Measurements from ENCODE around the gene PLXNA3. TPM values are rescaled to one million over a fixed set of nuclear protein-coding genes. Genes with fewer than 3 reads are reported as not detected.
A peak's percentile ranks its signal among the peaks of the same experiment; 100 is the strongest.

Gene PLXNA3
- total RNA-seq, 2 experiments from 2014 or later, result 35.1 to 38.1 TPM

GRCh38 chrX:154429711-154430110 is 28.4 kb upstream of the PLXNA3 start:
- peaks cover 17% of the 10 kb centered on the region for H3K36me3 Mint-ChIP-seq (ENCODE audit: low read depth)
- Histone ChIP-seq H3K36me3 (ENCODE audit: insufficient read depth, low read length) (peaks cover 29% of the 10 kb centered on the region), H3K27ac (ENCODE audit: low read depth in 1 of 2, low read length in 2 of 2) (no peak overlapping the region), H3K4me3 (ENCODE audit: low read length) (peak overlapping the region; percentile 68), H3K4me1 (ENCODE audit: insufficient read depth, low read length) (peaks cover 29% of the 10 kb centered on the region), H3K9me3 (ENCODE audit: control insufficient read depth in 1 of 2, insufficient read depth in 1 of 2, low read length in 2 of 2) (no peaks in the 10 kb centered on the region), H3K27me3 (ENCODE audit: control insufficient read depth in 1 of 2, insufficient read depth in 2 of 2, low read length in 2 of 2) (no peaks in the 10 kb centered on the region)
- ATAC-seq (ENCODE audit: poor library complexity) (no peak), DNase-seq (no peak)
- H3K27ac Mint-ChIP-seq, result peak overlapping the region; percentile 80
- H3K4me3 Mint-ChIP-seq, result peak overlapping the region; percentile 90
- CTCF ChIA-PET, result interaction anchor here (2.1 kb wide), 1 partner anchor 56 kb away, joined by 7 read pairs; the partner anchor contains the start of gene FLNA
- no peak for TF ChIP-seq CTCF (IDR thresholded peaks at IDR 0.05)
- POLR2A ChIA-PET, result interaction anchor here (1.2 to 1.9 kb wide), 5 partner anchors 12 to 56 kb away, joined by 3 to 12 read pairs (median 7); partner anchors contain the start of genes FAM50A, RPL10 and UBL4A
- H3K4me1 Mint-ChIP-seq (ENCODE audit: low read depth), result peaks cover 30% of the 10 kb centered on the region
- H3K27me3 Mint-ChIP-seq, result no peaks in the 10 kb centered on the region
- no peaks in the 10 kb centered on the region for H3K9me3 Mint-ChIP-seq
- intact Hi-C loops (cut with DNase I, micrococcal nuclease), result loop anchor here in 1 of 2 experiments (10.0 kb wide), 1 partner anchor 55 kb away; the partner anchor contains the start of gene UBL4A

- POLR2A ChIA-PET, result no interaction called here
- CTCF ChIA-PET, result no interaction called here
- no peaks in the 10 kb centered on the region for H3K9me3 ChIP-seq (ENCODE audit: control insufficient read depth in 1 of 2, insufficient read depth in 1 of 2, low read length in 2 of 2)
- no peak overlapping the region for H3K4me3 ChIP-seq (ENCODE audit: low read length)
- no peaks in the 10 kb centered on the region for H3K27me3 Mint-ChIP-seq
- no peak for DNase-seq
- peaks cover 29% of the 10 kb centered on the region for H3K4me1 ChIP-seq (ENCODE audit: insufficient read depth, low read length)
- no peak for ATAC-seq (ENCODE audit: poor library complexity)
- H3K4me1 Mint-ChIP-seq (ENCODE audit: low read depth), result peaks cover 30% of the 10 kb centered on the region
- no peak overlapping the region for H3K27ac ChIP-seq (ENCODE audit: low read depth in 1 of 2, low read length in 2 of 2)
- H3K27ac Mint-ChIP-seq, result peak overlapping the region; percentile 80
- peaks cover 32% of the 10 kb centered on the region for H3K36me3 ChIP-seq (ENCODE audit: insufficient read depth, low read length)
- H3K9me3 Mint-ChIP-seq, result no peaks in the 10 kb centered on the region
- peaks cover 23% of the 10 kb centered on the region for H3K36me3 Mint-ChIP-seq (ENCODE audit: low read depth)
- intact Hi-C loops (cut with DNase I, micrococcal nuclease), result loop anchor here in 1 of 2 experiments (10.0 kb wide), 1 partner anchor 54 kb away; the partner anchor contains the start of gene UBL4A
- H3K4me3 Mint-ChIP-seq, result peak overlapping the region; percentile 27
- H3K27me3 ChIP-seq (ENCODE audit: control insufficient read depth in 1 of 2, insufficient read depth in 2 of 2, low read length in 2 of 2), result no peaks in the 10 kb centered on the region
- no peak for TF ChIP-seq CTCF (IDR thresholded peaks at IDR 0.05)
Measured at GRCh38 chrX:154430479-154430878, 27.6 kb upstream of the PLXNA3 start.

GRCh38 chrX:154430916-154431315 is 27.2 kb upstream of the PLXNA3 start:
- CTCF ChIA-PET, result interaction anchor here (0.6 kb wide), 1 partner anchor 363 kb away, joined by 3 read pairs; no protein-coding TSS in a partner anchor
- POLR2A ChIA-PET, result interaction anchor here (0.6 kb wide), 1 partner anchor 85 kb away, joined by 3 read pairs; the partner anchor contains the start of gene FAM3A
- intact Hi-C loops (cut with DNase I, micrococcal nuclease), result loop anchor here in 1 of 2 experiments (10.0 kb wide), 1 partner anchor 54 kb away; the partner anchor contains the start of gene UBL4A
- no peak for TF ChIP-seq CTCF (IDR thresholded peaks at IDR 0.05)
- Histone ChIP-seq H3K9me3 (ENCODE audit: control insufficient read depth in 1 of 2, insufficient read depth in 1 of 2, low read length in 2 of 2) (no peaks in the 10 kb centered on the region), H3K27ac (ENCODE audit: low read depth in 1 of 2, low read length in 2 of 2) (no peak overlapping the region), H3K4me1 (ENCODE audit: insufficient read depth, low read length) (peaks cover 31% of the 10 kb centered on the region), H3K36me3 (ENCODE audit: insufficient read depth, low read length) (peaks cover 33% of the 10 kb centered on the region), H3K4me3 (ENCODE audit: low read length) (no peak overlapping the region), H3K27me3 (ENCODE audit: control insufficient read depth in 1 of 2, insufficient read depth in 2 of 2, low read length in 2 of 2) (no peaks in the 10 kb centered on the region)
- peaks cover 27% of the 10 kb centered on the region for H3K36me3 Mint-ChIP-seq (ENCODE audit: low read depth)
- H3K27ac Mint-ChIP-seq, result peak overlapping the region; percentile 80
- ATAC-seq (ENCODE audit: poor library complexity) (no peak), DNase-seq (peak in 2 of 14 experiments; percentile 38 to 57)
- H3K4me1 Mint-ChIP-seq (ENCODE audit: low read depth), result peaks cover 30% of the 10 kb centered on the region
- no peaks in the 10 kb centered on the region for H3K9me3 Mint-ChIP-seq
- H3K27me3 Mint-ChIP-seq, result no peaks in the 10 kb centered on the region
- H3K4me3 Mint-ChIP-seq, result peak overlapping the region; percentile 27
